Measurements from ENCODE around the gene HOXB2.

HOXB2 gene

GRCh38 chr17:48515925-48516900 lies 28.7 kb downstream of the HOXB2 start:
- H3K4me1 Mint-ChIP-seq = peaks cover 38% of the 10 kb centered on the region

GRCh38 chr17:48514477-48514876 lies 30.4 kb downstream of the HOXB2 start:
- TF ChIP-seq CTCF (IDR thresholded peaks at IDR 0.05; ENCODE audit: unreplicated experiment in 3 of 3) = no peak
- Mint-ChIP-seq H3K9me3 (no peaks in the 10 kb centered on the region), H3K36me3 (ENCODE audit: low read depth) (no peaks in the 10 kb centered on the region), H3K4me1 (peaks cover 30% of the 10 kb centered on the region), H3K27ac (no peak overlapping the region), H3K4me3 (no peak overlapping the region), H3K27me3 (ENCODE audit: low read depth) (peaks cover 48% of the 10 kb centered on the region)

More at GRCh38 chr17:48515925-48516900, 28.7 kb downstream of the HOXB2 start:
- Mint-ChIP-seq H3K4me3 (no peak overlapping the region), H3K27ac (peak overlapping the region in 1 of 3 experiments; percentile 7), H3K9me3 (no peaks in the 10 kb centered on the region), H3K27me3 (ENCODE audit: low read depth) (peaks cover 61% of the 10 kb centered on the region), H3K36me3 (ENCODE audit: low read depth) (no peaks in the 10 kb centered on the region)
- TF ChIP-seq CTCF (IDR thresholded peaks at IDR 0.05; ENCODE audit: unreplicated experiment in 3 of 3) = no peak

- Mint-ChIP-seq H3K36me3 (ENCODE audit: low read depth) (no peaks in the 10 kb centered on the region), H3K27ac (peak overlapping the region in 1 of 3 experiments; percentile 41), H3K27me3 (ENCODE audit: low read depth) (peaks cover 47% of the 10 kb centered on the region), H3K4me3 (no peak overlapping the region), H3K4me1 (peaks cover 30% of the 10 kb centered on the region), H3K9me3 (no peaks in the 10 kb centered on the region)
- no peak for TF ChIP-seq CTCF (IDR thresholded peaks at IDR 0.05; ENCODE audit: unreplicated experiment in 3 of 3)
These were observed 31.0 kb downstream of the HOXB2 start for GRCh38 chr17:48513666-48514455.

GRCh38 chr17:48513097-48513496 lies 31.8 kb downstream of the HOXB2 start:
- peaks cover 47% of the 10 kb centered on the region for H3K27me3 Mint-ChIP-seq (ENCODE audit: low read depth)
- H3K9me3 Mint-ChIP-seq = no peaks in the 10 kb centered on the region
- peaks cover 30% of the 10 kb centered on the region for H3K4me1 Mint-ChIP-seq
- TF ChIP-seq CTCF (IDR thresholded peaks at IDR 0.05; ENCODE audit: unreplicated experiment in 3 of 3) = no peak
- peak overlapping the region in 1 of 3 experiments; percentile 24 for H3K4me3 Mint-ChIP-seq
- peak overlapping the region in 1 of 3 experiments; percentile 25 for H3K27ac Mint-ChIP-seq
- H3K36me3 Mint-ChIP-seq (ENCODE audit: low read depth) = no peaks in the 10 kb centered on the region

- no peak for TF ChIP-seq CTCF (IDR thresholded peaks at IDR 0.05; ENCODE audit: unreplicated experiment in 3 of 3)
- Mint-ChIP-seq H3K4me3 (no peak overlapping the region), H3K9me3 (no peaks in the 10 kb centered on the region), H3K36me3 (ENCODE audit: low read depth) (no peaks in the 10 kb centered on the region), H3K27ac (no peak overlapping the region), H3K4me1 (peaks cover 23% of the 10 kb centered on the region), H3K27me3 (ENCODE audit: low read depth) (peaks cover 36% of the 10 kb centered on the region)
These were observed 33.9 kb downstream of the HOXB2 start for GRCh38 chr17:48510761-48511604.

Measured in nephron (organoid).